HL-60 (cell line): ENCODE measurements around the gene HDHD5.
A peak's percentile ranks its signal among the peaks of the same experiment; 100 is the strongest.

Experiments used
- DNase-seq, 2 experiments: peaks; one replicate each; pipeline ENCODE4 v3.0.0-alpha.2; 2010 to 2020; ENCODE audit warnings: low read depth in 1 of 2, low spot score in 1 of 2
- H3K27ac ChIP-seq: fragments of 250-450 bp; sonication (Bioruptor Pico); replicated peaks from 2 replicates; pipeline ENCODE4 v1.5.1; 2020; ENCODE audit warnings: mild to moderate bottlenecking, moderate library complexity
- H3K27me3 ChIP-seq: fragments of 250-450 bp; sonication (Bioruptor Pico); 2 replicates; pipeline ENCODE4 v1.5.1; 2021; ENCODE audit warnings: mild to moderate bottlenecking, moderate library complexity; ENCODE audit not compliant: insufficient read depth, poor library complexity, severe bottlenecking
- H3K4me3 ChIP-seq: replicated peaks from 2 replicates; pipeline ENCODE4 v1.5.1; 2011; ENCODE audit warnings: mild to moderate bottlenecking, control low read depth, low read length; ENCODE audit not compliant: insufficient read depth
- CTCF ChIP-seq: IDR thresholded peaks from one replicate; pipeline ENCODE4 v1.5.1; 2011; ENCODE audit warnings: low read length, control low read depth, inconsistent platforms; ENCODE audit not compliant: insufficient read depth
- GABPA ChIP-seq: IDR thresholded peaks from 2 replicates; pipeline ENCODE4 v1.6.1; 2012; ENCODE audit warnings: low read depth
- POLR2AphosphoS5 ChIP-seq: IDR thresholded peaks from 2 replicates; pipeline ENCODE4 v1.6.1; 2012; ENCODE audit warnings: low read depth
- REST ChIP-seq: IDR thresholded peaks from 2 replicates; pipeline ENCODE4 v1.6.1; 2012; ENCODE audit warnings: low read depth; ENCODE audit not compliant: insufficient replicate concordance
- SPI1 ChIP-seq: IDR thresholded peaks from 2 replicates; pipeline ENCODE4 v1.6.1; 2012; ENCODE audit warnings: low read depth, mild to moderate bottlenecking, borderline replicate concordance

The HDHD5 gene

GRCh38 chr22:17117890-17118289 lies 41.2 kb downstream of the HDHD5 start:
- H3K4me3 ChIP-seq = no peak overlapping the region
- TF ChIP-seq GABPA (no peak), REST (peak; percentile 49), SPI1 (peak; percentile 50; the same call in 1 of the 2 replicates)
- peaks cover 6% of the 10 kb centered on the region for H3K27me3 ChIP-seq
- peak overlapping the region; percentile 52 for H3K27ac ChIP-seq
- peak in 1 of 2 experiments; percentile 33 for DNase-seq

GRCh38 chr22:17117400-17117799 lies 41.7 kb downstream of the HDHD5 start:
- no peak for DNase-seq
- Histone ChIP-seq H3K27me3 (peaks cover 6% of the 10 kb centered on the region), H3K27ac (peak overlapping the region; percentile 52), H3K4me3 (no peak overlapping the region)
- TF ChIP-seq POLR2AphosphoS5 (no peak), REST (no peak), CTCF (no peak), GABPA (no peak), SPI1 (no peak)

- TF ChIP-seq GABPA = no peak
- TF ChIP-seq CTCF = no peak
- no peak for TF ChIP-seq SPI1
- no peak for TF ChIP-seq REST
- no peak for TF ChIP-seq POLR2AphosphoS5
- peaks cover 4% of the 10 kb centered on the region for H3K27me3 ChIP-seq
- no peak for DNase-seq
- no peak overlapping the region for H3K4me3 ChIP-seq
- H3K27ac ChIP-seq = peak overlapping the region; percentile 52
Observed at GRCh38 chr22:17116572-17117330, 42.3 kb downstream of the HDHD5 start.
